OCI-LY7 (cell line): ENCODE measurements around the gene CNOT11. TPM values are rescaled to one million over a fixed set of nuclear protein-coding genes. Genes with fewer than 3 reads are reported as not detected.
A peak's percentile ranks its signal among the peaks of the same experiment; 100 is the strongest.
"Not testable (repeated sequence)": the region's sequence is repeated elsewhere in the genome, so short reads cannot be mapped to it uniquely, and the experiment has no call there.

ENCODE experiments used
- BruUV-seq: library from RNA; stranded (reverse); fragments of 400-500 nt; replicated peaks from 2 replicates; lab custom pipeline; 2021; lab: Mats Ljungman, UMichigan
- CTCF ChIA-PET: fragments of 300-600 bp; sonication (Branson Sonifier 250); formaldehyde crosslinking; loops from one replicate; lab custom pipeline; 2022; ENCODE audit warnings: antibody characterized with exemption; ENCODE audit not compliant: unreplicated experiment; lab: Charles Lee
- POLR2A ChIA-PET: fragments of 300-600 bp; sonication (Branson Sonifier 250); formaldehyde crosslinking; loops from one replicate; lab custom pipeline; 2022; ENCODE audit warnings: antibody characterized with exemption; lab: Charles Lee
- DNase-seq: peaks from one replicate; pipeline ENCODE4 v3.0.0-alpha.2; 2015; ENCODE audit warnings: low spot score
- H2AFZ ChIP-seq: fragments of 200-600 bp; sonication (generic), shearing (Covaris generic); 2 replicates; pipeline ENCODE4 v1.6.1; 2014; ENCODE audit warnings: mild to moderate bottlenecking, antibody characterized with exemption, low read length, moderate library complexity
- H3K27ac ChIP-seq: fragments of 200-600 bp; sonication (generic); 2 replicates; pipeline ENCODE4 v1.5.1; 2014; ENCODE audit warnings: mixed run types, low read depth, mild to moderate bottlenecking, moderate library complexity, low read length, inconsistent platforms; ENCODE audit not compliant: poor library complexity, severe bottlenecking
- H3K36me3 ChIP-seq: fragments of 200-600 bp; sonication (generic); 2 replicates; pipeline ENCODE4 v1.6.1; 2014; ENCODE audit warnings: mild to moderate bottlenecking, antibody characterized with exemption, low read length, moderate library complexity, mixed read lengths; ENCODE audit not compliant: insufficient read depth
- H3K4me1 ChIP-seq: fragments of 200-600 bp; sonication (generic); 2 replicates; pipeline ENCODE4 v1.5.1; 2014; ENCODE audit warnings: mild to moderate bottlenecking, low read length; ENCODE audit not compliant: insufficient read depth, poor library complexity, severe bottlenecking
- H3K4me2 ChIP-seq: fragments of 200-600 bp; sonication (generic); 2 replicates; pipeline ENCODE4 v1.6.1; 2014; ENCODE audit warnings: mild to moderate bottlenecking, low read length
- H3K4me3 ChIP-seq: fragments of 200-600 bp; sonication (generic); 2 replicates; pipeline ENCODE4 v1.5.1; 2014; ENCODE audit warnings: mild to moderate bottlenecking, low read depth, low read length; ENCODE audit not compliant: poor library complexity, severe bottlenecking
- H3K79me2 ChIP-seq: fragments of 200-600 bp; sonication (generic); 2 replicates; pipeline ENCODE4 v1.6.1; 2016; ENCODE audit warnings: low read depth, mild to moderate bottlenecking, low read length, moderate library complexity, mixed read lengths; ENCODE audit not compliant: insufficient read depth
- H3K9me2 ChIP-seq: fragments of 200-600 bp; sonication (generic); 2 replicates; pipeline ENCODE4 v1.6.1; 2016; ENCODE audit warnings: mild to moderate bottlenecking, low read length, mixed read lengths; ENCODE audit not compliant: insufficient read depth
- H3K9me3 ChIP-seq: fragments of 200-600 bp; sonication (generic); 2 replicates; pipeline ENCODE4 v1.6.1; 2014; ENCODE audit warnings: mild to moderate bottlenecking, mixed run types, low read length, mixed read lengths
- H4K20me1 ChIP-seq: fragments of 200-600 bp; sonication (generic); 2 replicates; pipeline ENCODE4 v1.6.1; 2014; ENCODE audit warnings: mild to moderate bottlenecking, antibody characterized with exemption, low read length, moderate library complexity, mixed read lengths; ENCODE audit not compliant: insufficient read depth
- EZH2phosphoT487 ChIP-seq: fragments of 200-600 bp; sonication (generic); IDR thresholded peaks from 2 replicates; pipeline ENCODE4 v1.6.1; 2018; ENCODE audit warnings: low read depth, borderline replicate concordance, mild to moderate bottlenecking, mixed run types, antibody characterized with exemption, low read length, moderate library complexity, mixed read lengths
- intact Hi-C: fragments of 100-400 bp; cut with micrococcal nuclease; formaldehyde crosslinking; loops from one replicate; pipeline ENCODE4 v1.10.0; 2022; ENCODE audit not compliant: unreplicated experiment
- total RNA-seq, 2 experiments: library from RNA; depleted of rRNA in 1 of 2; stranded (reverse); fragments of >200 nt in 1 of 2; shearing (Covaris generic) in 1 of 2; gene quantifications; 2 replicates each; pipeline ENCODE4 v1.2.3, GENCODE V29; 2014 to 2022
- TF ChIP-seq, protein P1 (sequence below): fragments of 200-600 bp; sonication (generic); conservative IDR thresholded peaks from 2 replicates; pipeline ENCODE4 v1.5.1; 2014; ENCODE audit warnings: mild to moderate bottlenecking, antibody characterized with exemption, low read length, moderate library complexity, mixed read lengths

Gene CNOT11
- total RNA-seq, 2 experiments from 2014 or later, result 45.7 to 71.9 TPM

DNA sequence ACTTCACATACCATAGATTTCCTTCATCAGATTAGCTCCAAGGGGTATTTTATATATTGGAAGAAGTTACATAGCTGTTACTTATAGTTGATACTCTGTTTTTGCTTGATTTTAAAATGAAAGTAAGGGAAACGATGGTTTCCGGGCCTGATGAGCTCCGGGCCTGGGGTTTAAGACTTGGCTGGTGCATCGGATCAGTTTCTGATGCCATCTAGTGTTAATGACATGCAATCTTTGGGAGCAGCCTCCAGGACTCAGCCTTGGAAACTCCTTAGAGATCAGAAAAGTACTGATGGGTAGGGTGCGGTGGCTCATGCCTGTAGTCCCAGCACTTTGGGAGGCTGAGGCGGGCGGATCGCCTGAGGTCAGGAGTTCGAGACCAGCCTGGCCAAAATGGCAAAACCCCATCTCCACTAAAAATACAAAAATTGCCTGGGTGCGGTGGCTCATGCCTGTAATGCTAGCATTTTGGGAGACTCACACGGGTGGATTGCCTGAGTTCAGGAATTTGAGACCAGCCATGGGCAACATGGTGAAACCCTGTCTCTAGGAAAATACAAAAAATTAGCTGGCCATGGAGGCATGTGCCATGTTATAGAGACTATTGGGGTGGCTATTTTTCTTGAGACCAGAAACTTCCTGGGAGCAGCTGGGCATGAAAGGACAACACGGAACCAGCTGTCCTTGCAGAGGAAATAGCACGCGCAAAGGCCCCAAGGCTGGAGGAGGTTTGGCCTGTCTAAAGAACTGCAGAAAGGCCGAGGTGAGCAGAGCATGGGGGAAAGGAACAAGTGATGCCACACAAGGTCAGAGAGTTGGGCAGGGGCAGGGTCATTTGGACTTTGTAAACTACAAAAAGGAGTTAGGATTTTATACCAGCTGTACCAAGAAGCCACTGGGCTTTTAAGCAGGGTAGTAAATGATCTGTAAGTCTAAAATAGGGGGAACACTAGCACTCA lies 46.9 kb upstream of the CNOT11 start:
- Histone ChIP-seq H3K9me3 (no peaks in the 10 kb centered on the region), H3K9me2 (no peaks in the 10 kb centered on the region), H3K27ac (no peak overlapping the region), H3K4me2 (no peak overlapping the region), H3K36me3 (no peaks in the 10 kb centered on the region), H2AFZ (no peak overlapping the region), H3K4me3 (no peak overlapping the region), H4K20me1 (no peaks in the 10 kb centered on the region), H3K4me1 (no peaks in the 10 kb centered on the region), H3K79me2 (no peaks in the 10 kb centered on the region)
- POLR2A ChIA-PET, result interaction anchor here (0.5 kb wide), 1 partner anchor 811 kb away, joined by 3 read pairs; no protein-coding TSS in a partner anchor
- TF ChIP-seq, protein P1, sequence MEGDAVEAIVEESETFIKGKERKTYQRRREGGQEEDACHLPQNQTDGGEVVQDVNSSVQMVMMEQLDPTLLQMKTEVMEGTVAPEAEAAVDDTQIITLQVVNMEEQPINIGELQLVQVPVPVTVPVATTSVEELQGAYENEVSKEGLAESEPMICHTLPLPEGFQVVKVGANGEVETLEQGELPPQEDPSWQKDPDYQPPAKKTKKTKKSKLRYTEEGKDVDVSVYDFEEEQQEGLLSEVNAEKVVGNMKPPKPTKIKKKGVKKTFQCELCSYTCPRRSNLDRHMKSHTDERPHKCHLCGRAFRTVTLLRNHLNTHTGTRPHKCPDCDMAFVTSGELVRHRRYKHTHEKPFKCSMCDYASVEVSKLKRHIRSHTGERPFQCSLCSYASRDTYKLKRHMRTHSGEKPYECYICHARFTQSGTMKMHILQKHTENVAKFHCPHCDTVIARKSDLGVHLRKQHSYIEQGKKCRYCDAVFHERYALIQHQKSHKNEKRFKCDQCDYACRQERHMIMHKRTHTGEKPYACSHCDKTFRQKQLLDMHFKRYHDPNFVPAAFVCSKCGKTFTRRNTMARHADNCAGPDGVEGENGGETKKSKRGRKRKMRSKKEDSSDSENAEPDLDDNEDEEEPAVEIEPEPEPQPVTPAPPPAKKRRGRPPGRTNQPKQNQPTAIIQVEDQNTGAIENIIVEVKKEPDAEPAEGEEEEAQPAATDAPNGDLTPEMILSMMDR, result peak; percentile 31; the same call in 1 of the 2 replicates
- no peak for TF ChIP-seq EZH2phosphoT487
- intact Hi-C loops, result no loop called here
- no peak for DNase-seq
- CTCF ChIA-PET, result no interaction called here
- BruUV-seq, result no TSS peak

DNA sequence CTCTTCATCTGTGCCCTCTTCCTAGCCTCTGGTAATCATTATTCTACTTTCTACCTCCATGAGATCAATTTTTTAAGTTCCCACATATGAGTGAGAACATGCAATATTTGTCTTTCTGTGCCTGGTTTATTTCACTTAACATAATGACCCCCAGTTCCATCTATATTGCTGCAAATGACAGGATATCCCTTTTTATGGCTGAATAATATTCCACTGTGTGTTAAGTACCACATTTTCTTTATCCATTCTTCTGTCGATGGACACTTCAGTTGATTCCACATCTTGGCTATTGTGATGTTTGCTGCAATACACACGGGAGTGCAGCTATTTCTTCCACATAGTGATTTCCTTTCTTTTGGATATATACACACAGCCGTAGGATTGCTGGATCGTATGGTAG lies 43.9 kb upstream of the CNOT11 start:
- CTCF ChIA-PET, result no interaction called here
- POLR2A ChIA-PET, result interaction anchor here (0.6 kb wide), 1 partner anchor 72 kb away, joined by 4 read pairs; no protein-coding TSS in a partner anchor
- Histone ChIP-seq H3K79me2 (no peaks in the 10 kb centered on the region), H3K4me3 (no peak overlapping the region), H3K9me3 (0 out of 2 replicates have a peak, but pooled peaks cover 6% of the 10 kb centered on the region), H3K4me2 (no peak overlapping the region), H4K20me1 (no peaks in the 10 kb centered on the region), H3K4me1 (no peaks in the 10 kb centered on the region), H3K9me2 (no peaks in the 10 kb centered on the region), H3K36me3 (no peaks in the 10 kb centered on the region), H3K27ac (no peak overlapping the region), H2AFZ (no peak overlapping the region)
- no peak for TF ChIP-seq EZH2phosphoT487
- TF ChIP-seq, protein P1, result no peak
- intact Hi-C loops, result no loop called here
- DNase-seq, result no peak
- no TSS peak for BruUV-seq

DNA sequence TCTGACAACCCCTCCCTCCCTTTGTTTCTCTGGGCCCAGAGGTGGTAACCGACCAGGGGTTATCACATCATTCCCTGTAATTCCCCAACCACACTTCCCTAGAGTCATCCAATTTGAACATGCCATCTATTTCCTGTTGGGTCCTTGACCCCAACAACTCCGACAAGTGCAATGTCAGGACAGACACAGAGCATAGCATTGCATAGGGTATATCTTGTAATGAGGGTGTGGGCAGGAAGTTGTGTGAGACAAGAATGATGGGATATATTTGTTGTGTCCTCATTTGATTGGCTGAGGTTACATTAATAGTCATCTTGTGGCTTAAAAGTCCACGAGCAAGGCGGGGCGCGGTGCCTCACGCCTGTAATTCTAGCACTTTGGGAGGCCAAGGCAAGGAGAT lies 33.4 kb upstream of the CNOT11 start:
- Histone ChIP-seq H4K20me1 (no peaks in the 10 kb centered on the region), H3K9me2 (no peaks in the 10 kb centered on the region), H3K36me3 (no peaks in the 10 kb centered on the region), H3K9me3 (peaks cover 14% of the 10 kb centered on the region; the same call in 1 of the 2 replicates), H3K79me2 (no peaks in the 10 kb centered on the region), H3K4me1 (peaks cover 28% of the 10 kb centered on the region), H3K4me3 (no peak overlapping the region), H2AFZ (no peak overlapping the region), H3K27ac (no peak overlapping the region), H3K4me2 (no peak overlapping the region)
- ChIA-PET CTCF (no interaction called here), POLR2A (no interaction called here)
- no TSS peak for BruUV-seq
- TF ChIP-seq, protein P1, result no peak
- no peak for TF ChIP-seq EZH2phosphoT487
- DNase-seq, result no peak
- intact Hi-C loops, result no loop called here

DNA sequence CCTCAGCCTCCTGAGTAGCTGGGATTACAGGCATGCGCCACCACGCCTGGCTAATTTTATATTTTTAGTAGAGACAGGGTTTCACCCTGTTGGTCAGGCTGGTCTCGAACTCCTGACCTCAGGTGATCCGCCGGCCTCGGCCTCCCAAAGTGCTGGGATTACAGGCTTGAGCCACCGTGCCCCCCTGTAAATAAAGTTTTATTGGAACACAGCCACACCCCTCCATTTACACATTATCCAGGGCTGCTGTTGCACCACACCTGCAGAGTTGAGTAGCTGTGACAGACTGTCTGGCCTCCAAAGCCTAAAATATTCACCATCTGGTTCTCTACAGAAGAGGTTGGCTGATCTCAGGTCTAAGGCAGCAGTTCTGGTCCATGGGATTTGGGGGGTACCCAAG lies 32.6 kb upstream of the CNOT11 start:
- DNase-seq, result peak; percentile 12
- H4K20me1 ChIP-seq, H3K36me3 ChIP-seq, H2AFZ ChIP-seq, H3K4me3 ChIP-seq, H3K79me2 ChIP-seq, CTCF ChIA-PET, BruUV-seq, intact Hi-C loops, POLR2A ChIA-PET, H3K9me2 ChIP-seq, H3K4me2 ChIP-seq: not testable (repeated sequence)
- peaks cover 36% of the 10 kb centered on the region for H3K4me1 ChIP-seq
- peak overlapping the region; percentile 20 for H3K27ac ChIP-seq
- peaks cover 21% of the 10 kb centered on the region for H3K9me3 ChIP-seq
